ENCODE data around the gene DAZAP2.
"Not testable (repeated sequence)": the region's sequence is repeated elsewhere in the genome, so short reads cannot be mapped to it uniquely, and the experiment has no call there.

Gene DAZAP2

DNA sequence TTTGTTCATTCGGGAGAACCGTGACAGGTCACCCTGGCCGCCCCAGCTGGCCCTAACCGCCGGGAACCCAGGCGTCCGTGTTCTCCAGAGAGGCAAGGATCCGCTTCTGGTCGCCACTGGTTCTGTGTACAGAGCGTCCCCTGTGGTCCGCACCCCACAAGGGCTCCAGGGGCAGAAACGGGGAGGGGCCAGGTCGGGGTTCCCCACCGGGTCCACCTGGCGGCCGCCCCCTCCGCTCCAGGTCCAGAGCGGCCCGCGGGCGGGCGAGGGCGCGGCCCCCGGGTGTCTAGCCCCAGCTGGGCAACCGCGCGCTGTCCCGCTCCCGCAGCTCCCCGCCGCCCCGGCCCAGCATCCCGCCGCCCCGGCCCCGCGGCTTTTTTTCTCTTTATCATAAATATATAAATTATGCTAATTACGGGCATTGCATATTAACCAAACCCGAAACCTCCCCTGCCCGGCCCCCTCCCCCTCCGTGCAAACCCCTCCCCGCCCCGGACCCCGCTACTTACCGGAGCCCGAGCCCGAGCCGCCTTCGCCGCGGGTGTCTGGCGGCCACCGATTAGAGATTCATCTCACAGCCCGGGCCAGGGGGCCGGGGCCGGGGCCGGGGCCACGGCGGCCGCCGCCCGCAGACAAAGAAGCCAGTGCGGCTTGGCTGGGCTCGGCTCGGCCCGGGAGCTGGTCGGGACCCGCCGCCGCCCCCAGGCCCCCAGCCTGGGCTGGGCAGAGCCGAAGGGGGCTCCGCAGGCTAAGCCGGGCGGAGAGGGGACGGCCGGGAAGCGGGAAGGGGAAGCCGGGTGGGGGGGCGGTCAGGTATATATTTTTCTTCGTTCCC is 21.3 kb upstream of the DAZAP2 start:
- peak; percentile 62 for DNase-seq

DNA sequence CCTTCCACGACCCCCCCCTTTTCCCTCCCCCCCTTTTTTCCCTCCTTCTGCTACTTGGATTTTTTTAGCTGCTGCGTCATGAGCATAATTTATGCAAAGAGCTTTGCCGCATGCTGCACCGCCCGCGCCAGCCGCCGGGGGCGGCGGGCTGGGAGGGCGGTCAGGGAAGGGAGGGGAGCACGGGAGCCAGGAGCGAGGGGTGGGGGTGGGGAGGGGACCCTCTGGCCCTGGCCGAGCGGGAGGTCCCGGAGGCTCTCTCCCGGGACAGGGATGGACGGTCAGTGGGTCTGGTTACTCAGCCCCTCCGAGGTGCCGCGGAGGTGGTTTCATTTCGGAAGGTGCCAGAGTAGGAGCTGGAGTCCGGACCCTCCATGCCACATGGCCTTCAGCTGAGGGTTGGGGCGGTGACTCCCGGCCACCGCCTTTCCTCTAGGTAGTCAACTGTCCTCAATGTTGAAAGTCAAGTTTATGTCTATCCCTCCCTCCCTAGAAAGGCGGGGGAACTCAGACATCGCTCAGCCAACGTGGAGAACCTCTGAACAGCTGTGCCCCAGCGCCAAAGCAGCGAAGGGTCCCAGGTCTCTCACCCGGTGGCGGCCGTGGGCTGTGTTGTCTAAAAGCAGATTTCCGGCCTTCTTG is 20.5 kb upstream of the DAZAP2 start, which contains the start of gene POU6F1:
POU6F1 (minus strand) TSS at position 95 of the 639 bp plus-strand sequence. CDS start 11,226 bp downstream, outside the sequence.
- DNase-seq: peak; percentile 71

DNA sequence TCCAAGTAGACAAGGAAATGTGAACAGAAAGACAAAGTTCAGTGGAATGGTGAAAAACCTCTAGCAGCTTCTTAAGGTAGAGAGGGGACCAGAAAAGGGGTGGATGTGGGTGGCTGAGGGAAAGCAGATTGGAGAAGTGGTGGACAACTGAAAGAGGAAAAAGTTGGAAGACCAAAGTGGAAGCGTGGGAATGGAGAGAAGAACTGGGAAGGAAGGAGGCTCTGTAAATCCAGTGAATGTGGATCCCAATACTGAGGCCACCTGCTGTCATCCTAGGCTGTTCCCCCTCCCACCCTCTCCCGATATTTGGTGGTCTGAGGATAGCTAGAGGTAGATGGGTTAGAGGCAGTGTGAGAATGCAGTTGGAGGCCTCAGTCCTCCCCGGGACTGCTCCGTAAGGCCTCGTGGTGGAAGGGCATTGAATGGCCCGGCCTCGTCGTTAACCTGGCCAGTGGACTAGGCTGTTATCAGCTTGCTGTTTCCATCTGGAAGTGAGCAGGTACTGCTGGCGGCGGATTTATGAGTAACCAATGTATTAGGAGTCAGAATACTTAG is 19.9 kb upstream of the DAZAP2 start:
- no peak for DNase-seq

DNA sequence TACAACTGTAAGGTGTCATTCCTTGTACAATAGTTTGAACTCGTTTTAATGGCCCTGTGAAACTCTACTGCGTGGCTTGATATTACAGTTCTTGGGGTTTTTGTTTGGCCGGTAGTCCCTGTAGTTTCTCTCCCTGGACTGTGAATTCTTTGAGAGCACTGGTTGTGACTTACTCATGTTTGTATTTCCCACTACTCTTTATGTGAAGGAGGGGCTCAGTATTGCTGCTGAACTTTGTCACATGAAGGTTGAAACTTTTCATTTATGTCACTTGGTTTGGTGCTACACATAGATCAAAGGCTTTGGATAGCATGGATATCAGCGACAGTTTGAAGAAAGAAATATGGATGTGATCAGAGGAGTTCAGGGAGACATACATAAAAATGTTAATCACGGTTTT is 19.3 kb upstream of the DAZAP2 start:
- DNase-seq: no peak

DNA sequence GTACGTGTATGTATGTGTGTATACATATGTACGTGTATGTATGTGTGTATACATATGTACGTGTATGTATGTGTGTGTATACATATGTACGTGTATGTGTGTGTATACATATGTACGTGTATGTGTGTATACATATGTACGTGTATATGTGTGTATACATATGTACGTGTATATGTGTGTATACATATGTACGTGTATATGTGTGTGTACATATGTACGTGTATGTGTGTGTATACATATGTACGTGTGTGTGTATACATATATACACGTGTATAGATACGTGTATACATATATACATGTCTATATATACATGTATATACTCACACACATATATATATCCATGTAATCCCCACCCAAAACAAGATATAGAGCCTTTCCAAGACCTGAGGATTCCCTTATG is 18.8 kb upstream of the DAZAP2 start:
- DNase-seq: not testable (repeated sequence)

DNA sequence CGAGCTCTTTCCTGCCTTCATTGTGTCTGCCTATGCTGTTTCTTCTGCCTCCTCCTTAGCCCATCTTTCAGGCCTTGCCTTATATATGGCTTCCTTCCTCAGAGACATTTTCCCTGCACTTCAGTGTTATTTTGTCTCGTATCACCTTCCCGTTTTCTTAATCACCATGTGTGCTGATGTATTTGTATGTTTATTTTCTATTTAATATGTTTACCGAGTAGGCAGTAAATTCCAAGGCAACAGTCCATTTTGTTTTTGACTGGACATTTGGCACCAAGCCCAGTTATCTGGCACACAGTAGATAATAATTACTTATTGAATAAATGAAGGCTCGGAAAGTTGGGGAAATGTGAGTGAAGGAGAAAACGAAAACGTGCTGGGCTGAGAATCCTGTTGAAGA is 16.2 kb upstream of the DAZAP2 start:
- DNase-seq: no peak

DNA sequence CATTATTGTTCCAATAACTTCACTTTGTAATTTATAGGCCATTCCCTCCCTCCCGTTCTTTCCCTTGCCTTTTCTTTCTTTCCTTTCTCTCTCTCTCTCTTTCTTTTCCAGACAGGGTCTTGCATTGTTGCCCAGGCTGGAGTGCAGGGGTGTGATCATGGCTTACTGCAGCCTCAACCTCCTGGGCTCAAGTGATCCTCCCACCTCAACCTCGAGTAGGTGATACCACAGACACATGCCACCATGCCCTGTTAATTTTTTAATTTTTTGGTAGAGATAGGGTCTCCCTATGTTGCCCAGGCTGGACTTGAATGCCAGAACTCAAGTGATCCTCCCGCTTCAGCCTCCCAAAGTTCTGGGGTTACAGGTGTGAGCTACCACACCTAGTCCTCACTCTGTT is 14.0 kb upstream of the DAZAP2 start:
- no peak for DNase-seq

DNA sequence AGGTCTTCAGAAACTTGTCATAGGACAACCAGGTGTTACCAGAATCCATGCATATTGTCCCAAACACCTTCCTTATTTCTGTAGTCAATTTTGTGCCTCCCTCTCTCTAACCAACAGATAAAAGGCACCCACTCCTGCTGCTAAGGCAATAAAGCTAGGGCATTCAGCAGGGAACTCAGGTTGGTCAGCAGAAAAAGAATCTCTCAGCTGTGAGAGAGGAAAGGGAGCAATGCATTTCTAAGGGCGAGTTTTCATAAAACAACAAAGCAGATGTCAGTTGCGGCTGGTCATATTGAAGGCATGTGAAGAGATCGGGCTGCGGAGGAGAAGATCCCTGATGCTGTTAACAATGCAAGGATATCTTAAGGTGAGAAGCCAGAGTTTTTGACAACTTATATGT is 13.4 kb upstream of the DAZAP2 start:
- DNase-seq: no peak

DNA sequence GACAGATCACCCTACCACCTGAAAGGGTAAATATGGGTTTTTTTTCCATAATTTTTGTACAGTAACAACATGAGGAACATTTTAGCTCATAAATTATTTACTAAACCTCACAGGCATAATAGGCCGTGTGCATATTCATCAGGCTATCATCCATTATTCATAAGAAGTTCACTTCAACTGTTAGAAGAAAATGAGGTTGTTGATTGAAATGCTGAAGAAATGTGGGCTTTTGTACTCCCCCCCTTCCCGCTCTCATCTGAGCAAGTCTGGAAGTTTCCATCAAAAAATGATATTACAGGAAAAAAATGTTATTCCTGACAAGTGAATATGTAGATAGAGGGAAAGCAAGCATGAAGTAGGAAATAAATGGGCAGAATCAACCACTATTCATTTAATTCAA is 12.9 kb upstream of the DAZAP2 start:
- no peak for DNase-seq

DNA sequence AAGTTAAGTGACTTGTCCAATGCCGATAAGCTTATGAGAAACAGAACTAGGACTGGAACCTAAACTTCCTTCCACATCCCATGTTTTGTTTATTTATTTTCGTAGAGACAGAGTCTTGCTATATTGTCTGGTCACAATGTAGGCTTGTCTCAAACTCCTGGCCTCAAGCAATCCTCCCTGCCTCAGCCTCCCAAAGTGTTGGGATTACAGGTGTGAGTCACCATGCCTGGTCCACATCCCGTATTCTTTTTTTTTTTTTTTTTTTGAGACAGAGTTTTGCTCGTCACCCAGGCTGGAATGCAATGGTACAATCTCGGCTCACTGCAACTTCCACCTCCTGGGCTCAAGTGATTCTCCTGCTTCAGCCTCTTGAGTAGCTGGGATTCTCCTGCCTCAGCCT is 11.5 kb upstream of the DAZAP2 start:
- not testable (repeated sequence) for DNase-seq

DNA sequence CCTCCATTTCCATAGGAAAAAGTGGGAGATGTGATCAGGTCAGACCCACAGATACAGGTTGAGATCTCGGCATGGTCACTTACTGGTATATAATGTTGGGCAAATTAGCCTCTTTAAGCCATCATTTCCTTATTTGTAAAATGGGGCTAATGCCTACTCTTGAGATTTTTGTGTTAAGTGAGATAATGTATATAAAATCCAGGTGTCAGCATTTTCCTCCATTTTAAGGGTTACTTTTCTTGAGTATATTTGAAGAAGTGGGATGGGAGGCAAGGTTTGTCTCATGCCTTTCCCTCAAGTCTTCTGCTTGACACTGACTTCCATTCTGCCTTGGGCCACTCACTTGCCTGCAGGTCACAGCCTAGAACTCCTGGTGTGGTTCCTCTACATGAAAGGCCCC is 10.7 kb upstream of the DAZAP2 start:
- DNase-seq: no peak

DNA sequence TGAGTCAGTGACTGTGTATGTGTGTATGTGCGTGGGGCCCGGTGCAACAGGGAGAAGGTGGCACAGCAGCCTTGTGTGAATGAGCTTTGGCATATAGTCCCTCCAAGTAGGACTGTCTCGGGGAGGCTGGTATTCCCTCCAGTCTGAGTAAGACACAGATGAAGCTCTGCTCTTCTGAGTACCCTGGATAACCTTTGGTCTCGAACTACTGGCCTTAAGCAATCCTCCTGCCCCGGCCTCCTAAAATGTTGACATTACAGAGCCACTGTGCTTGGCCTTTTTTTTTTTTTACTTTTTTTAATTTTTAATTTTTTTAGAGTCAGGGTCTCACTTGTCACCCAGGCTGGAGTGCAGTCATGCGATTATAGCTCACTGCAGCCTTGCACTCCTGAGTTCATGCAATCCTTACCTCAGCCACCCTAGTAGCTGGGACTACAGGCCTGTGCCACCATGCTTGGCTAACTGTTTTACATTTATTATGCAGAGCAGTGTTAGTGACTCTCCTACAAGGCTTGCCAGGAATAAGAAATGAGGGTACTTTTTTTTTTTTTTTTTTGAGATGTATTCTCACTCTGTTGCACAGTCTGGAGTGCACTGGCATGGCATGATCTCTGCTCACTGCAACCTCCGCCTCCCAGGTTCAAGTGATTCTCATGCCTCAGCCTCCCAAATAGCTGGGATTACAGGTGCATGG is 9.4 kb upstream of the DAZAP2 start:
- DNase-seq: no peak

DNA sequence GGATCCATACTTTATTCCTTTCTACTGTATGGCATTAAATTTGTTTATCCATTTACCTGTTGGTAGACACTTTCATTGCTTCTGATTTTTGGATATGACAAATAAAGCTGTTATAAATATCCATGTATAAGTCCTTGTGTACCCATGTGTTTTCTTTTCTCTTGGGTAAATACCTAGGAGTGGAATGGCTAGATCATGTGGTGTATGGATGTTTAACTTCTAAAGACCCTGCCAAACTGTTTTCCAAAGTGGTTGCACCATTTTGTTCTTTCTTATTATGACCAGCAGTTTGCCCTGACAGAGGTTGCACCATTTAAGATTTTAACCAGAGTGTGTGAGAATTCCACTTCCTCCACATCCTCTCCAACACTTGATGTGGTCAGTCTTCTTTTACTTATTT is 6.0 kb upstream of the DAZAP2 start:
- DNase-seq: no peak

DNA sequence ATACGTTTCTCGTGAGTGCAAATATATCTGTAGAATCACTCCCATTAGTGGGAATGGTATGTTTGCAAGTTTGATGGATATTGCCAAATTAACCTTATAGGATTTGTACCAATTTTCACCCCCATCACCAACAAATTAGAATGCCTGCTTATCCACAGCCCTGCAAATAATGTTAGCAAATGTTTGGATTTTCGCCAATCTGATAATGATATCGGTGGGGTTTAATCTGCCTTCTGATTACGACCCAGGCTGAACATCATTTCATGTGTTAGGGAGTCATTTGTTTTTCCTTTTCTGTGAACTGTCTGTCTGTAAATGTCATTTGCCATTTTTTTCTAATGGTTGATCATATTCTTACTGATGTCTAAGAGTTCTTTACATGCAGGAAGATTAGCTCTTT is 4.1 kb upstream of the DAZAP2 start:
- no peak for DNase-seq

DNA sequence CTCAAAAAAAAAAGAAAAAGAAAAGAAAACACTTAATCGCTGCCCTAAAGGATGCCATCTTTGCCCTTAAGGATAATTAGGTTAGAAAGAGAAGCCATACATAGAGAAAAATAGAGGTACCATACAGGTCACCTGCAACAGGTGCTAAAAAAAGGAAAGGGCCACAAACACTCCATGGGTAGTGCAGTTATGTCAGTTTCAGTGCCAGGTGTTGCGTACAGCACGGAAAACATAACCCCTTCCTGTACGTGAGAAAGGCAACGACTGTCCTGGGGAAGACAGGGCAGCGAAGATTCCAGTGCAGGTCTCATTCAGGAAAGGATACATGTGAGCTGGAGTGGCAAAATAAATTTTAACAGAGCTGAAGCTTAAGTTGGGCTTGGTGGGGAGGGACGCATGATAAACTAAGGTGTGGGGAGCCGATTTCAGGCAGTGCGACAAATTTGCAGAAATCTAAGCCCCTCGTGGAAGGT is 553 bp upstream of the DAZAP2 start:
- DNase-seq: no peak

DNA sequence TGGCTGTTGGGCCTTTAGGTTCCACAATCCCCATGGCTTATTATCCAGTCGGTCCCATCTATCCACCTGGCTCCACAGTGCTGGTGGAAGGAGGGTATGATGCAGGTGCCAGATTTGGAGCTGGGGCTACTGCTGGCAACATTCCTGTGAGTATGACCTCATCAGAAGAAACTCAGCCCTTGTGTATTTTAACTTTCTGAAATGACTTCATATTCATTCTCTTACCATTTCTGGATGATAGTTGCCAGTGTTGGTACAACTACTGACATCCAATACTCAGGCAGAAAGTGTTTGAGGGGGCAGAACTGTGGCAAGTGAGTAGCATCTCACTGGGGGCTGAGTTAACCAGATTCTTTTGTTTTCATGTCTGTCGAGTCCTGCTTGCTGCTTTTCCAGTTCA is 2.3 kb downstream of the DAZAP2 start:
- DNase-seq: no peak

DNA sequence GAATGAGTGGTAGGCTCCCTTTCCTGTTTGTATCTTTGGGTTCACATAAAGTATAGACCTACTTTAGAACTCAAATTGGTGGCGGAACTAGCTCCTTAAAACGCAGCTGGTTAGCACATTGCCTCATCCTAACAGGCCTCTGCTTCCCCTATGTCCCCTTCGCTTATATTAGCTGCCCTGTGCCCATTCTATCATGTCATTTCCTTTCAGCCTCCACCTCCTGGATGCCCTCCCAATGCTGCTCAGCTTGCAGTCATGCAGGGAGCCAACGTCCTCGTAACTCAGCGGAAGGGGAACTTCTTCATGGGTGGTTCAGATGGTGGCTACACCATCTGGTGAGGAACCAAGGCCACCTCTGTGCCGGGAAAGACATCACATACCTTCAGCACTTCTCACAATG is 3.5 kb downstream of the DAZAP2 start:
- no peak for DNase-seq

DNA sequence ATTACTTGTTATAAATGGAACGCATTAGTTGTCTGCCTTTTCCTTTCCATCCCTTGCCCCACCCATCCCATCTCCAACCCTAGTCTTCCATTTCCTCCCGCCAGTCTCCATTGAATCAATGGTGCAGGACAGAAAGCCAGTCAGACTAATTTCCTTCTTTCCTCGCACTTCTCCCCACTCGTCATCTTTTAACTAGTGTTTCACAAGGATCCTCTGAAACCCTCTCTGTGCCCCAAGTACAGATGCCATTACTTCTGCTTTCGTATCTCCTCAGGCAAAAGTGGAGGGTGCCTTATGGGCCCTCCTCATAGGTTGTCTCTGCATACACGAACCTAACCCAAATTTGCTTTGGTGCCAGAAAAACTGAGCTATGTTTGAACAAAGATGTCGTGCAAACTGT is 4.2 kb downstream of the DAZAP2 start:
- DNase-seq: no peak

DNA sequence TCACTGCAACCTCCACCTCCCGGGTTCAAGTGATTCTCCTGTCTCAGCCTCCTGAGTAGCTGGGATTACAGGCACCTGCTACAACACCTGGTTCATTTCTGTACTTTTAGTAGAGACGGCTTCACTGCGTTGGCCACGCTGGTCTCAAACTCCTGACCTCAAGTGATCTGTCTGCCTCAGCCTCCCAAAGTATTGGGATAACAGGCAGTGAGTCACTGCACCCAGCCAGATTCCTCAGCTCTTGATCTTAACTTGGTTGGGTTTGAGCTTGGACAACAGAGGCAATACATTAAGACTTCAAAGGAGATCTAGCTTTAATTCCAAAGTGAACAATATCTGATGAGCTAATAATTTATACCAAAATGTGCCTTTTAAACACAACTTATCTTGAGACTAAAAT is 5.6 kb downstream of the DAZAP2 start:
- no peak for DNase-seq

DNA sequence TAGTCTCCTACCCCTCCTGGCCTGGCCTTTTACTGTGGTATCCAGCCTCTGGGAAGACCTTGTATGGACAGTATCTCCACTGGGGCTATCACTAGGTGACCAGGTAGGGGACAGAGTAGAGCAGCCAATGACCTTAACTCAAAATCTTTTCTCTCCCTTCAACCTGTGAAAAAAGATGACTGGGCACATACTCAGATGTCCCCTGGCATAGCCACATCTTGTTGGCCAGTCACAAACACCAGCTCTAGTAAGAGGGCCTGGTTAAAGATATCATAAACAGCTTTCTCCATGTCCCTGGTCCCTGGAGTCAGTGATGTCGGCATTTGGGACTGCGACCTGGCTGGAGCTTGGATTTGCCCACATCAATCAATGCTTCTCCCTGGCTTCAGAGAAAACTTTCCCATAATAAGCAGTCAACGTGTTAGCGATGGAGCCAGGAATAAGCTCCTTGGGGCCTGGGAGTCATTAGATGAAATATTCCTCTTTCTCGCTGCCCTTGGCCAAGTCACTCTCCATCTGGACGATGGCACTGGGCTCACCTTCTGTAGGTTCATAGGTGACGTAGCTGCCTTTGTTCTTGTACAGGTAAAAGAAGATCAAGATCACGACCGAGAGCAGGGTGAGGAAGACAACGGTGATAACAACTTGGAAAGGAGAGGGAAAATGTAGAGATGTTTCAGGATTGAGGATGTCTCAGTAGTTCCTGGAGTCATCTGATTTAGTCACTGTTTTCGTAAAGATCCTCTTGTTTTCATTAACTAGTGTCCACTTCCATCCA is 7.0 kb downstream of the DAZAP2 start:
- no peak for DNase-seq

DNA sequence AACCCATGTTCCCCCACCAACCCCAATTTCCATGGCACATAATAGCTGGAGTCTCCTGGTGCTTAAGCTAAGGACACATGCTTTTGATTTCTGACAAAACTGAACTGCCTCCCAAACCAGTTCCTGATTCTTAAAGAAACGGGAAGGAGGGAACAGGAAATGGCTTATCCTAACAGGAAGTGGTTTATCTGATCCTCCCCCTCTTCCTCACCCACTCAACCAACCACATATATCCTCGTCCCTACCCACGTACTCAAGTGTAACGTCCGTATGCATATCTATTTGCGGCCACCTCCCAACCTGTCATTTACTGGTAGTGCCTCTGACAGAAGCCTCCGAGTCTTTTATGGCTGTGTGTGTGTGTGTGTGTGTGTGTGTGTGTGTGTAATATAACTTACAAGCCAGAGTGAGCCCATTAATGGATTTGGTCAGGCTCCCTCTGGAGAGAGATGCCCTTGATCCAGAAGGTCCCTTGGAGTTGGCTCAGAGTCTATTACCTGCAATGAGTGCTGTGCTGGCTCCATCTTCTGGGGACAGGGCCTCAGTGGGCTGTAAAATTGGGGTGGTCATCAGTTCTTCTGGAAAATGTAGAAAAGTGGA is 7.7 kb downstream of the DAZAP2 start:
- DNase-seq: peak; percentile 48

DNA sequence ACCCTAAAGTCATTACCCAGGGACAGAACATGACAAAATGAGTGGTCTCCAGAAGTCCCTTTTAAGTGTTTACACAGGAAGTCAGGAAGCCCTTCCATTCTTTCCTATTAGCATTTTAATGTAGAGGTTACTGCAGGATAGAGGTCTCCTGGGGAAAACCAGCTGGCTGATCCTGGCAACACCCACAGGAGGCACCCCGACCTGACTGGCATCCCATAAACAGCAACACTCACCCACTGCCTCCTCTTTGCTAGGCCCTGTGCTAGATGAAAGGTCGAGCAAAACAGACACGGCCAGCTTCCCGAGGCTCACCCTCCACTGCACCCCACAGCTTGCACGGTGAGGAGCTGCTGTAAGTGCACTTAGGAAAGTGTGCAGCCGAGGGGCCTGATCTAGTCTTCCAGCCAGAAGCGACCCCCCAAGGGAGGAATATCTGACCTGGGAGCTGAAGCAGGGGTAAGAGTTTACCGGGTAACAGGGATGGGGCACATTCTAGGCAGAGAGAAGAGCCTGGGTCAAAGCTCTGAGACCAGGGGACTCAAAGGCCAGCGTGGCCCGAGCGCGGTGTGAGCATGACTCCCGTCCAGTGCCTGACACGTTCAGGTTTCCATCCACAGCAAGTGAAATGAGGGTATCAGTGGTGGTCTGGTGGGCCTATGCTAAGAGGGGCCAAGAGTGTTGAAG is 9.0 kb downstream of the DAZAP2 start:
- no peak for DNase-seq

Measured in stimulated activated CD8-positive, alpha-beta memory T cell treated with anti-CD3 and anti-CD28 coated beads, Interleukin-4, amount 100 ng/mL, for 48 hours (primary cell).